Measurements from ENCODE around the gene INPP5F.

Gene INPP5F

DNA sequence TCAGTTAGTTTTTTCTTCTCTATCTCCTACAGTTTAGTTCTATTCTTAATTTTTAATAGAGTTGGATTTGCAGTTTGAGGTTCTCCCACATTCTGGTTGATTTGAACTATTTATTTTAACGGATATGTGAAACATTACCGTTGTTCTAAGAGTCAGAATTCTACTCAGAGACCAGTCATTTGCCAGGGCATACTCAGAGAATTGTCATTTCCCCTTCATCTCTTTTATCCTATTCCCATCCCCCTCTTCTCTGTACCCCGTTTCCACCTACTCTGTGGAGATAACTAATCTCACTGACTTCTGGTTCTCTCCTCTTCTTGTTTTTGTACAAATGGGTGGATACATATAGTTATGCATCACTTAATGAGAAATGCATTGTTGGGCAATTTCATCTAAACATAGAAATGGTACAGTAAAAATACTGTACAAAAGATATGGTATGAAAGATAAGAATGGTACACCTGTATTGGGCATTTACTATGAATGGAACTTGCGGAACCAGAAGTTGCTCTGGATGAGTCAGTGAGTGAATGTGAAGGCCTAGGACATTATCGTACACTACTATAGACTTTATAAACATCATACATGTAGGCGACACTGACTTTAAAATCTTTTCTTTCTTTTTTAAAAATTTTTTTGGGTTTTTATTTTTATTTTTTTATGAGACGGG, 53.1 kb downstream of the INPP5F start:
- Histone ChIP-seq H3K4me3 (ENCODE audit: insufficient read depth, low read length, poor library complexity, severe bottlenecking) (no peak overlapping the region), H2AFZ (ENCODE audit: low read depth, low read length, severe bottlenecking) (no peak overlapping the region), H3K9me2 (replicated peaks; ENCODE audit: insufficient read depth, low read length) (no peaks in the 10 kb centered on the region), H3K4me2 (ENCODE audit: low read depth, low read length, poor library complexity, severe bottlenecking) (no peak overlapping the region), H3F3A (ENCODE audit: insufficient read depth) (no peaks in the 10 kb centered on the region), H3K27ac (ENCODE audit: low read depth, low read length) (no peak overlapping the region), H3K9me3 (ENCODE audit: insufficient read depth, low read length) (no peaks in the 10 kb centered on the region), H3K27me3 (ENCODE audit: low read length) (no peaks in the 10 kb centered on the region), H3K9ac (ENCODE audit: low read length) (no peak overlapping the region), H3K36me3 (ENCODE audit: low read length) (peaks cover 1% of the 10 kb centered on the region; the same call in 1 of the 2 replicates), H4K20me1 (ENCODE audit: low read depth, low read length) (no peaks in the 10 kb centered on the region), H3K79me2 (ENCODE audit: insufficient read depth, low read length) (no peaks in the 10 kb centered on the region)
- no peak for TF ChIP-seq EZH2phosphoT487 (conservative IDR thresholded peaks at IDR 0.05; ENCODE audit: low read length)
- TF ChIP-seq, protein P1, sequence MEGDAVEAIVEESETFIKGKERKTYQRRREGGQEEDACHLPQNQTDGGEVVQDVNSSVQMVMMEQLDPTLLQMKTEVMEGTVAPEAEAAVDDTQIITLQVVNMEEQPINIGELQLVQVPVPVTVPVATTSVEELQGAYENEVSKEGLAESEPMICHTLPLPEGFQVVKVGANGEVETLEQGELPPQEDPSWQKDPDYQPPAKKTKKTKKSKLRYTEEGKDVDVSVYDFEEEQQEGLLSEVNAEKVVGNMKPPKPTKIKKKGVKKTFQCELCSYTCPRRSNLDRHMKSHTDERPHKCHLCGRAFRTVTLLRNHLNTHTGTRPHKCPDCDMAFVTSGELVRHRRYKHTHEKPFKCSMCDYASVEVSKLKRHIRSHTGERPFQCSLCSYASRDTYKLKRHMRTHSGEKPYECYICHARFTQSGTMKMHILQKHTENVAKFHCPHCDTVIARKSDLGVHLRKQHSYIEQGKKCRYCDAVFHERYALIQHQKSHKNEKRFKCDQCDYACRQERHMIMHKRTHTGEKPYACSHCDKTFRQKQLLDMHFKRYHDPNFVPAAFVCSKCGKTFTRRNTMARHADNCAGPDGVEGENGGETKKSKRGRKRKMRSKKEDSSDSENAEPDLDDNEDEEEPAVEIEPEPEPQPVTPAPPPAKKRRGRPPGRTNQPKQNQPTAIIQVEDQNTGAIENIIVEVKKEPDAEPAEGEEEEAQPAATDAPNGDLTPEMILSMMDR (IDR thresholded peaks at IDR 0.05; ENCODE audit: insufficient read depth, low read length, poor library complexity, severe bottlenecking) = no peak

DNA sequence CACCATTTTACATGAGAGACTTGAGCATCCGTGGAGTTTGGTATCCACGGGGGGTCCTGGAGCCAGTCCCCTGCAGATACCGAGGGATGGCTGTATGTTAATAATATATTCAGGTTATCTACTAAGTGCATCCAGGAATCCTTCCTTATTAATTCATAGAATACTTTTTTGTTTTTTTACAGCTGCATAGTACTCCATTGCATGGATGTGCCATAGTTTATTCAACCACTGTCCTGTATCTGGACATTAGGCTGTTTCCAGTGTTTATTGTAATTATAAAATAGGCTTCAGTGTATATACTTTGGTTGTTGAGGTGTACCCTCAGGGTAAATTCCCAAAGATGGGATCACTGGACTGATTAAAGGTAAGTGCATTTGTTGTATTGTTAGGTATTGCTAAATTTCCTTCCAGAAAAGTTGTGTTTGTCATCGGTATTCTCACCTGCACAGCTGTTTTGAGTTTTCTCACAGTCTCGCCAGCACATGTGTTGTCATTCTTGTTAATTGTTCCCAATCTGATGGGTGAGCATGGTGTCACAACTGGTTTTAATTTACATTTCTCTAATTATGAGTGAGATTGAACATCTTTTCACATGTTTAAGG, 55.1 kb downstream of the INPP5F start:
- Histone ChIP-seq H3K27ac (ENCODE audit: low read depth, low read length) (no peak overlapping the region), H3K9ac (ENCODE audit: low read length) (no peak overlapping the region), H3K27me3 (ENCODE audit: low read length) (no peaks in the 10 kb centered on the region), H3K9me3 (ENCODE audit: insufficient read depth, low read length) (no peaks in the 10 kb centered on the region), H3K4me3 (ENCODE audit: insufficient read depth, low read length, poor library complexity, severe bottlenecking) (no peak overlapping the region), H4K20me1 (ENCODE audit: low read depth, low read length) (no peaks in the 10 kb centered on the region), H3F3A (ENCODE audit: insufficient read depth) (no peaks in the 10 kb centered on the region), H3K79me2 (ENCODE audit: insufficient read depth, low read length) (no peaks in the 10 kb centered on the region), H3K9me2 (replicated peaks; ENCODE audit: insufficient read depth, low read length) (no peaks in the 10 kb centered on the region), H2AFZ (ENCODE audit: low read depth, low read length, severe bottlenecking) (no peak overlapping the region), H3K4me2 (ENCODE audit: low read depth, low read length, poor library complexity, severe bottlenecking) (no peak overlapping the region), H3K36me3 (ENCODE audit: low read length) (peaks cover 5% of the 10 kb centered on the region; the same call in 1 of the 2 replicates)
- no peak for TF ChIP-seq EZH2phosphoT487 (conservative IDR thresholded peaks at IDR 0.05; ENCODE audit: low read length)

DNA sequence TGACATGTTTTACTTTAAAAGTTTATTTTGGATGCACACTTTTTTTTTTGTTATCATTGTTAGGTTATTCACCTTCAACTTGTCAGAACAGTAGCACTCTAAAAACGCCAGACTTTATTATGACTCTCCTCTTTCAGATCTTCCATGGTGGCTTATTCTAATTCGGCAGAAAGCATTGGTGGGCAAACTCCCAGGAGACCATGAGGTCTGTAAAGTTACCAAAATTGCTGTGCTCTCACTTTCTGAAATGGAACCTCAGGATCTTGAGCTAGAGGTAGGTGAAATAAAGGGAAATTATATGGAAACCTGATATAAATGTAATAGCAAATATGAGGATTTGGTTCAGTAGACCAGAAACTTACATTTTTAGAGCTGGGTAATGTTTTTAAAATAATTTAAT, 55.6 kb downstream of the INPP5F start:
- no peak overlapping the region for H3K4me2 ChIP-seq (ENCODE audit: low read depth, low read length, poor library complexity, severe bottlenecking)
- H3K36me3 ChIP-seq (ENCODE audit: low read length) = peaks cover 5% of the 10 kb centered on the region; the same call in 1 of the 2 replicates
- H3K9me2 ChIP-seq (replicated peaks; ENCODE audit: insufficient read depth, low read length) = no peaks in the 10 kb centered on the region
- H3K9ac ChIP-seq (ENCODE audit: low read length) = no peak overlapping the region
- H4K20me1 ChIP-seq (ENCODE audit: low read depth, low read length) = no peaks in the 10 kb centered on the region
- no peaks in the 10 kb centered on the region for H3F3A ChIP-seq (ENCODE audit: insufficient read depth)
- no peaks in the 10 kb centered on the region for H3K79me2 ChIP-seq (ENCODE audit: insufficient read depth, low read length)
- TF ChIP-seq, protein P1 (IDR thresholded peaks at IDR 0.05; ENCODE audit: insufficient read depth, low read length, poor library complexity, severe bottlenecking) = no peak
- TF ChIP-seq EZH2phosphoT487 (conservative IDR thresholded peaks at IDR 0.05; ENCODE audit: low read length) = no peak
- H3K27me3 ChIP-seq (ENCODE audit: low read length) = no peaks in the 10 kb centered on the region
- H3K9me3 ChIP-seq (ENCODE audit: insufficient read depth, low read length) = no peaks in the 10 kb centered on the region
- no peak overlapping the region for H2AFZ ChIP-seq (ENCODE audit: low read depth, low read length, severe bottlenecking)
- H3K4me3 ChIP-seq (ENCODE audit: insufficient read depth, low read length, poor library complexity, severe bottlenecking) = no peak overlapping the region
- H3K27ac ChIP-seq (ENCODE audit: low read depth, low read length) = no peak overlapping the region

Data from SU-DHL-6 (cell line).